K562 (cell line): Measurements from ENCODE around the gene LCE1B. TPM values are rescaled to one million over a fixed set of nuclear protein-coding genes. Genes with fewer than 3 reads are reported as not detected.

Experiments
- BMI1 ChIP-seq: fragments of 150-350 bp; IDR thresholded peaks from 2 replicates; pipeline ENCODE4 v1.6.1; 2014; ENCODE audit warnings: low read length
- BRD4 ChIP-seq: fragments of 200-600 bp; sonication (generic); IDR thresholded peaks from 2 replicates; pipeline ENCODE4 v1.6.1; 2017; ENCODE audit warnings: inconsistent platforms
- FOXK1 ChIP-seq: sonication (generic); formaldehyde crosslinking; IDR thresholded peaks from 2 replicates; pipeline ENCODE4 v1.8.0; 2022; ENCODE audit warnings: missing genetic modification reagents, mild to moderate bottlenecking, borderline replicate concordance
- KLF16 ChIP-seq: IDR thresholded peaks from 2 replicates; pipeline ENCODE4 v1.6.1; 2016; ENCODE audit warnings: antibody characterized with exemption
- NR4A1 ChIP-seq, 2 experiments: fragments of 250-450 bp in 1 of 2; fragments of 450-650 bp in 1 of 2; sonication (Bioruptor Pico) in 1 of 2; IDR thresholded peaks; 2 replicates each; pipeline versions ENCODE4 v1.4.0 to v1.6.1; 2016 to 2020; ENCODE audit warnings: mild to moderate bottlenecking in 2 of 2, missing compliant biosample characterization in 1 of 2, missing genetic modification characterization in 1 of 2, moderate library complexity in 1 of 2
- RCOR1 ChIP-seq, 2 experiments: IDR thresholded peaks; 2 replicates each; pipeline ENCODE4 v1.6.1; 2012; ENCODE audit warnings: low read depth in 2 of 2, low read length in 2 of 2, borderline replicate concordance in 1 of 2, improper control_type of control experiment in 1 of 2
- TCF7L2 ChIP-seq: fragments of 150-350 bp; IDR thresholded peaks from 2 replicates; pipeline ENCODE4 v1.6.1; 2016; ENCODE audit warnings: low read depth, mild to moderate bottlenecking, low read length, moderate library complexity
- TOE1 ChIP-seq, 2 experiments: fragments of 450-650 bp in 1 of 2; sonication (generic) in 1 of 2; formaldehyde crosslinking in 1 of 2; IDR thresholded peaks; 2 replicates each; pipeline versions ENCODE4 v1.7.1 to v1.8.0; 2016 to 2022; ENCODE audit warnings: borderline replicate concordance in 2 of 2, mild to moderate bottlenecking in 2 of 2, antibody characterized with exemption in 1 of 2, inconsistent platforms in 1 of 2, low read depth in 1 of 2, missing genetic modification reagents in 1 of 2, moderate library complexity in 1 of 2
- polyA plus RNA-seq, 8 experiments: library from polyadenylated mRNA; depleted of rRNA in 4 of 8; stranded (reverse) in 5 of 8; unstranded in 3 of 8; fragments of >200 nt; fragmentation: Nextera tagmentation in 2 of 8; fragmentation: Illumina TruSeq in 1 of 8; extraction: Ambion mirVana in 2 of 8; extraction: Trizol in 1 of 8; gene quantifications; 2 replicates each; pipeline versions ENCODE4 v1.2.1 to v1.2.3, GENCODE V29; 2011 to 2014; ENCODE audit warnings: inconsistent platforms in 1 of 8, missing spikeins in 1 of 8
- total RNA-seq, 7 experiments: library from RNA; depleted of rRNA in 6 of 7; stranded (reverse); fragments of >200 nt in 6 of 7; fragmentation: Illumina TruSeq in 2 of 7; extraction: Trizol in 2 of 7; gene quantifications; 2 replicates each; pipeline versions ENCODE4 v1.2.1 to v1.2.3, GENCODE V29; 2011 to 2021; ENCODE audit warnings: low replicate concordance in 1 of 7
- TF ChIP-seq, protein P1 (sequence below): conservative IDR thresholded peaks from 2 replicates; pipeline ENCODE4 v1.6.1; 2011; ENCODE audit warnings: low read depth, mild to moderate bottlenecking, low read length; ENCODE audit not compliant: control insufficient read depth
- TF ChIP-seq, protein P2 (sequence below): sonication (generic); formaldehyde crosslinking; IDR thresholded peaks from 2 replicates; pipeline ENCODE4 v1.8.0; 2023; ENCODE audit warnings: mild to moderate bottlenecking, missing genetic modification reagents
- TF ChIP-seq, protein P3 (sequence below): fragments of 450-650 bp; IDR thresholded peaks from 2 replicates; pipeline ENCODE4 v1.6.1; 2016
- TF ChIP-seq, protein P4 (sequence below): sonication (generic); formaldehyde crosslinking; IDR thresholded peaks from 2 replicates; pipeline ENCODE4 v1.8.0; 2022; ENCODE audit warnings: missing genetic modification reagents, mild to moderate bottlenecking, borderline replicate concordance

The LCE1B gene
- total and polyA plus RNA-seq, 9 of the 15 experiments (the other 6 are each of a cell fraction or from before 2014, with no cell fraction given) = not detected

DNA sequence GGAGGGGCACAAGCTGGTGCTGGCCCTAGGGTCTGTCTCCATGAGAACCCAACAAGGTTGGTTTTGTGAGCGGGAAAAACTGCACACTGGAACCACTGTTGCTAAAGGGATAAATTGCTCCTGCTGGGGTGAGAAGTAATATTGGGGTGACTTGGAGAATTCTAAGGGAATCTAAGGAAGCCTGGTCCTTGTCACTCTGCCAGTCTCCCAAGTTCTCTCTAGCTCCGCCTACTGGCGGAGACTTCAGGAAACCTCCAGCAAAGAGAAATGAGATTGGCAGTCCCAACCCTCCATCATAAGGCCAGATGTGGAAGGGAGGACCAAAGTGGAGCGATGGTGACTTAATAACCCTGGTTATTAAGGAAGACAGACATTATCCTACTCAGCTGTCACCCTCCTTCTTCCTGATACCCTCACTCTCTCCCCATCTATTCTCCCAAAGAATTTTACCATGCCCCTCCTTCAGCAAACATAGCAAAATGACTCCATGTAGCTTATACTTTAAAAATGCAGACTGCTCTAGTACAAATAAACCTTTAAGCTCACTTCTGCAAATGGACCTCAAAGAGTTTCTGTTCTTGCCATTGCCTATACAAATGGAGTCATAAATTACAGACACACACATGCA lies 34.1 kb upstream of the LCE1B start (continued):
- no peak for TF ChIP-seq BMI1
- TF ChIP-seq RCOR1 (IDR thresholded peaks at IDR 0.05; ENCODE audit: borderline replicate concordance in 1 of 2, low read depth in 2 of 2, low read length in 2 of 2) = no peak
- no peak for TF ChIP-seq BRD4
- no peak for TF ChIP-seq NR4A1 (CRISPR knock-in tag; IDR thresholded peaks at IDR 0.05)
- no peak for TF ChIP-seq NR4A1 (tag; IDR thresholded peaks at IDR 0.05)
- TF ChIP-seq KLF16 = peak; percentile 36; the same call in 1 of the 2 replicates
- TF ChIP-seq TOE1 (IDR thresholded peaks at IDR 0.05; ENCODE audit: borderline replicate concordance) = no peak
- no peak for TF ChIP-seq TOE1 (CRISPR knock-in tag; IDR thresholded peaks at IDR 0.05; ENCODE audit: borderline replicate concordance, low read depth)
- TF ChIP-seq TCF7L2 = no peak
- TF ChIP-seq, protein P1, sequence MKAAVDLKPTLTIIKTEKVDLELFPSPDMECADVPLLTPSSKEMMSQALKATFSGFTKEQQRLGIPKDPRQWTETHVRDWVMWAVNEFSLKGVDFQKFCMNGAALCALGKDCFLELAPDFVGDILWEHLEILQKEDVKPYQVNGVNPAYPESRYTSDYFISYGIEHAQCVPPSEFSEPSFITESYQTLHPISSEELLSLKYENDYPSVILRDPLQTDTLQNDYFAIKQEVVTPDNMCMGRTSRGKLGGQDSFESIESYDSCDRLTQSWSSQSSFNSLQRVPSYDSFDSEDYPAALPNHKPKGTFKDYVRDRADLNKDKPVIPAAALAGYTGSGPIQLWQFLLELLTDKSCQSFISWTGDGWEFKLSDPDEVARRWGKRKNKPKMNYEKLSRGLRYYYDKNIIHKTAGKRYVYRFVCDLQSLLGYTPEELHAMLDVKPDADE = no peak
- TF ChIP-seq, protein P2, sequence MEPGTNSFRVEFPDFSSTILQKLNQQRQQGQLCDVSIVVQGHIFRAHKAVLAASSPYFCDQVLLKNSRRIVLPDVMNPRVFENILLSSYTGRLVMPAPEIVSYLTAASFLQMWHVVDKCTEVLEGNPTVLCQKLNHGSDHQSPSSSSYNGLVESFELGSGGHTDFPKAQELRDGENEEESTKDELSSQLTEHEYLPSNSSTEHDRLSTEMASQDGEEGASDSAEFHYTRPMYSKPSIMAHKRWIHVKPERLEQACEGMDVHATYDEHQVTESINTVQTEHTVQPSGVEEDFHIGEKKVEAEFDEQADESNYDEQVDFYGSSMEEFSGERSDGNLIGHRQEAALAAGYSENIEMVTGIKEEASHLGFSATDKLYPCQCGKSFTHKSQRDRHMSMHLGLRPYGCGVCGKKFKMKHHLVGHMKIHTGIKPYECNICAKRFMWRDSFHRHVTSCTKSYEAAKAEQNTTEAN (CRISPR knock-in tag) = no peak
- TF ChIP-seq FOXK1 (CRISPR knock-in tag) = no peak
- TF ChIP-seq, protein P3, sequence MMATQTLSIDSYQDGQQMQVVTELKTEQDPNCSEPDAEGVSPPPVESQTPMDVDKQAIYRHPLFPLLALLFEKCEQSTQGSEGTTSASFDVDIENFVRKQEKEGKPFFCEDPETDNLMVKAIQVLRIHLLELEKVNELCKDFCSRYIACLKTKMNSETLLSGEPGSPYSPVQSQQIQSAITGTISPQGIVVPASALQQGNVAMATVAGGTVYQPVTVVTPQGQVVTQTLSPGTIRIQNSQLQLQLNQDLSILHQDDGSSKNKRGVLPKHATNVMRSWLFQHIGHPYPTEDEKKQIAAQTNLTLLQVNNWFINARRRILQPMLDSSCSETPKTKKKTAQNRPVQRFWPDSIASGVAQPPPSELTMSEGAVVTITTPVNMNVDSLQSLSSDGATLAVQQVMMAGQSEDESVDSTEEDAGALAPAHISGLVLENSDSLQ = peak; percentile 42; the same call in 1 of the 2 replicates
- TF ChIP-seq, protein P4, sequence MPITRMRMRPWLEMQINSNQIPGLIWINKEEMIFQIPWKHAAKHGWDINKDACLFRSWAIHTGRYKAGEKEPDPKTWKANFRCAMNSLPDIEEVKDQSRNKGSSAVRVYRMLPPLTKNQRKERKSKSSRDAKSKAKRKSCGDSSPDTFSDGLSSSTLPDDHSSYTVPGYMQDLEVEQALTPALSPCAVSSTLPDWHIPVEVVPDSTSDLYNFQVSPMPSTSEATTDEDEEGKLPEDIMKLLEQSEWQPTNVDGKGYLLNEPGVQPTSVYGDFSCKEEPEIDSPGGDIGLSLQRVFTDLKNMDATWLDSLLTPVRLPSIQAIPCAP = no peak
